GM18507 (cell line): Measurements from ENCODE around the gene RSL24D1.
"Not testable (repeated sequence)": the region's sequence is repeated elsewhere in the genome, so short reads cannot be mapped to it uniquely, and the experiment has no call there.

Source experiments
- DNase-seq: peaks from one replicate; pipeline ENCODE4 v3.0.0; 2011; ENCODE audit warnings: low read depth; ENCODE audit not compliant: insufficient read length; ENCODE audit errors: extremely low spot score
- FAIRE-seq: peaks from 2 replicates; lab custom pipeline; 2011; peaks lifted over from hg19 to GRCh38; lab: Jason Lieb, UNC

The RSL24D1 gene

DNA sequence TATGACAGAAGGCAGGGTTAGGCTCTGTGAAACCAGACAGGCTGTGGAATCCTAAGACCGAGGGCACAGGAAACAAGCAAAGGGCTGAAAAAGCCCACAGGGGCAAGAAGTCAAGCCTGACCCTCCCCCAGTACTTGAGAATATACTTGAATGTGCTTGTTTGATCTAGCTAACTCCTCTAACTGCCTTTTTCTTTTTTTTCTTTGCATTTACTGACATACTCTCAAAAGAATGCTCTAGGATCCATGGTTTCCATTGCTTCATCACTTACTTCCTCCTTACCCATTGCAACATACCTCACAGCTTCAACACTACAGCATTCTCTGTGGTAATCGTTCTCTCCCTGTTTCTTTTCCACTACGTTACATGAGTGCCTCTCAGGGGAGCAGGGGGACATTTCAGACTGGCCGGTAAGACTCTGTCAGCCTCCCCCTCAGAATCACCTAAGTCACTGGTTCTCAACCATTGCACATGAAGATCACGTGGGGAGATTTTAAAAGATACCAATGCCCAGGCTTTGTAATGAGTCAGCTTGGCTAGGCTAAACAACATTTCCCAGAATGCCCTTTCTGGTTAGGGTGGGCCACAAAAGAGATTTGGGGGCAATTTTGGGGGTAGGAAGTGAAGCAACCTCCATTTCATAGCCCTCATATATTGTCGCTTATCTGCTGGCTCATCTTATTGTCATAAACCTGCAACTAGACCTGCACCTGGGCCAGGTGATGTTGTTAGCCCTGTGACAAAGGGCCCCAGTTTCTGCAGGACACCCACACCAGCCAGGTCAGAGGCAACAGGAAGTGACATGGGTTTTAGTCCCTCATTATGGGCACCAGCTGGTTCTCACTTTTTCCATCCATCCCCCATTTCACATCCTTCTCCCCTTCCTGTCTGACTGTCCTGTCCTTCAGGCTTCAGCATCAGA, 24.6 kb upstream of the RSL24D1 start:
- FAIRE-seq = peak; percentile 61
- no peak for DNase-seq

GRCh38 chr15:55220606-55221005, 23.9 kb upstream of the RSL24D1 start:
- DNase-seq (no peak), FAIRE-seq (no peak)

DNA sequence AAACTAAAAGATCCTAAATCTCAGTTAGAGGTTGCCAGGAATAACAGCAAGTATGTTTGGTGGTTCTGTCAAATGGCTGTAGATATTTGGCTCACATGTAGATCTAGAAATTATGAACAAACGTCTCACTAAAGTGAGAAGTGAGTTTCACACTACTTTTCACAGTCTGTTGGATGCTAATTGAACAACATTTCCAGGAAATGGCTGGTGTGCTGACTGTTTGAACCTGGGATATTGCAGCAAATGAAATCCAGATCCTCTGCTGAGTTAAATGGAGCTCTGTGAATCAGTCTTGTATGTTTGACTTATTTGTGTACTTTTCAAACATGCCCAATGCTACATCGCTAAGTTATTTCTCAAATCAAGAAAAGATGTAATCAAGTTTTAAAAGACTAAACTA, 21.3 kb upstream of the RSL24D1 start:
- no peak for FAIRE-seq
- no peak for DNase-seq

DNA sequence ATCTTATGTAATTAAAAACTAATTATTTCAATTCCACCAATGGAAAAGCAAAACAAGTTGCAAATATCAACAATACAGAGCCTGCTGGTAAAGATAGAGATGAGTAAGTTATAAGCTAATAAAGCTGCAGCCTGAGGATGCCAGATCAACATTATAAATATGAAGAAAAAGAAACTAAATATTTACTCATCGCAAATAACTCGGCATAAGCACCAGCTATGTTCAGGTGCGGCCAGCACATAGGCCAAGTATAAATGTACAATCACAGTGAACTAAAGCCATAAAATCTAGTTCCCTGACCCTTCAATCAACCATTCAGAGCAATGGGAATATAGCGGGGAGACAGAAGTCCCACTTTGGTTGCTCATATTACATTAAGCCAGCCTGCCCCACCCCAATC, 7.7 kb upstream of the RSL24D1 start:
- FAIRE-seq (no peak), DNase-seq (no peak)

DNA sequence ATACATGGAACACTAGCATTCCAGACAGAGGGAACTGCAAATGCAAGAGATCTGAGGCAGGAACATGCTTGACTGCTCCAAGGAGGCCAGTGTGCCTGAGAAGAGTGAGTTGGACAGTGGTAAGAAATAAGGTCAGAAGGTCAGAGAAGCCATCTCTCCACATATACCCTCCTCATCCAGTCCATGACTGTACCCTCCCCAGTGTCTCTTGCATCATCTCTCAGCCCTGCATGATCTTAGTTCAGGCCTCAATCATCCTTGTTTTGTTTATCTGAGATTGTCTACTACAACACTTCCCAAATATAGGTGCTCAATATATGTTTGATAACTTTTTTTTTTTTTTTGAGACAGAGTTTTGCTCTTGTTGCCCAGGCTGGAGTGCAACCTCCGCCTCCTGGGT, 5.5 kb upstream of the RSL24D1 start:
- FAIRE-seq (no peak), DNase-seq (no peak)

- DNase-seq = no peak
- no peak for FAIRE-seq
Observed at GRCh38 chr15:55198706-55199105, 2.0 kb upstream of the RSL24D1 start.

DNA sequence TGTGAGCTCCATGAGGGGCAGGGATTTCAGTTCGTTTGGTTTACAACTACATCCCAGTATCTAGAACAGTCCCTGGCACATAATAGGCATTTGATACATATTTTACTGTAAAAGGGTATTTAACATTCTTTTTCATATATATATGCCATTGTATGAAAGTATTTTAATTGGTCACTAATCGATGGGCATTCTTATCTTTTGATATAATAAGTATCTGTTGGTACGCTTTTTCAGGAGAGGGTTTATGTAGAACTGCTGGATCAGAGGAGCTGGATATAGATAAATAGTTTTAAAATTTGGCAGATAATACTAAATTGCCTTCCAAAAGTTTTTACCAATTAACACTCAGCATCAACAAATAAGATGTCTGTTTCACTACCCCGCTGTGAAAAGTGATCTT, 978 bp upstream of the RSL24D1 start:
- FAIRE-seq = no peak

DNA sequence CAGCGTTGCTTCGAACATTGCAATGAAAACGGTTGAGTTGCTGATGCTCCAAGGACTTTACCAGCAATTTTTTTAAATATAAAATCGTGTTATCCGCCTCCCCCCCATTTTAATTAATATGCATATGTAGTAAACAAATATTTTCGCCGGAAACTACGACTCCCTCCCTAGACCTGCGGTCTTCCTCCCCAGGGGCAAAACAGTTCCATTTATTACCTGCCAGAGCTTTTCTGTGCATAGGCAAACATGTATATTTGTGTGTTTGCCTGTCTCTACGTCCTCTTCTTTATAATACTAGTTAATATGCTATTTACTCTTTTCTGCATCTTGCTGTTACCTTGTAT, 593 bp upstream of the RSL24D1 start:
- FAIRE-seq (no peak), DNase-seq (no peak)

More for the DNA sequence above, 978 bp upstream of the RSL24D1 start:
- DNase-seq = no peak

DNA sequence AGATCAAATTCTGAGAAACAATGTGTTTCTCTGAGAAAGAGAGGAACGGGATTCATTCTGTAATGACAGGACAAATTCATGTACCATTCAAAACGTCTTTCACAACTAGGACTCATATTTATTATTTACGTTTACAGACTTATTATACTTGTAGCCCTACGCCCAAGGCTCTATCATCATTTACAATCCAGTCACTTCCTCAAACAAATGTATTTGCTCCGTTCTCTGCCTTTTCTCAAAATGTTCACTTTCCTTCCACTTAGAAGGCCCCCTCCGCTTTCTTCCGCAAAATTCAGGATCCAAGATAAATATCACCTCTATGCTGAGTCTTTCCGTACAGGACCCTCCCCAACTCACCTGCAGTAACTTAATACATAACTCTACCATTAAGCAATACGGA, 745 bp downstream of the RSL24D1 start:
- FAIRE-seq (no peak), DNase-seq (no peak)

DNA sequence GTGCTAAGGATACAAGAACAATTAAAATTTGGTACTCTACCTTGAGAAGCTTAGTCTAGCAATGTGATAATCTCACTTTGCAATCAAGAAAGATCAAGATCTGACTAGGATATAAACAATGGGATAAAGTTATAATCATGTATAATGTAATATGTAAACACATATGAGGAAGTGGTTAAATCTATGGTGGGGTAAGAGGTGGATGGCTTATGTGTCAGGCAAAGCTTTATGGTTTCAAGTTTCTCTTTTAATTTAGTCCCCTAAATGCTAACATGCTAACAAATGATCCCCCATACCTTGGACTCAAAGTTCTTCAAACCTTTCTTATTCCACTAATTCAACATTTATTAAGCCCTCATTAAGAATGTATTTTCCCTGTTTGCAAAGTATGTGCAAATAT, 2.5 kb downstream of the RSL24D1 start:
- DNase-seq (no peak), FAIRE-seq (no peak)

DNA sequence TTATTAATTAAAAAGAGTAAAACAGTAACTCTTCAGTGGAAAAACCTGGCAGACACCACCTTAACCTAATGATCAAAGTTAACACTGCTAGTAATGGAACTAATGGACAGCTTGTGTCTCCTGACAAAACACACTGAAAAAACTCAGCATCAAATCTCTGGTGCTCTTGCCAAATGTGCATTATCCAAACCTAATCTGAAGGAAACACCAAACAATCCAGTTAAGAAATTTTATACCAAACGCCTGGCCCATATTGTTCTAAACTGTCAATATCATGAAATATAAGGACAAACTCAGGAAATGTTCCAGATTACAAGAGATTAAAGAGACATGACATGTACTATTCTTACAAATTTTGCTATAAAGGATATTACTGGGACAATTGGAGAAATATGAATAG, 10.4 kb downstream of the RSL24D1 start:
- FAIRE-seq (no peak), DNase-seq (no peak)

GRCh38 chr15:55183679-55184078, 13.1 kb downstream of the RSL24D1 start:
- DNase-seq (no peak), FAIRE-seq (no peak)

DNA sequence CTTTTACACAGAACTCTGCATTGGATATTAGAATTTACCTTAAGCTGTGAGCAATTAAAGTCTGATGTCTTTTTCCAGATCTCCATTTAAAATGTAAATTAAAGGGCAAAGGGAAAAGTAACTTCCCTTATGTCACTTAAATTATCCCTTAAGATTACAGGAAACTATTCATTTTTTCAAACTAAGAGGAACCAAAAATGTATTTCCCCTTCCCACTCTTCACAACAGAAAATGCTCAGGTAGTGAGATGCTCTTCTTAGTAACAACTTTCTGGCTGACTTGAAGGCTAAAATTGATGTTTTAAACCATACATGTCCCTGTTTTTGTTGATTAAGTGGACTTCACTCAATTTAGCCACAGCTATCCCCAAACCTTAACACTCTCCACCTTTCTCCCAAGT, 17.6 kb downstream of the RSL24D1 start:
- no peak for FAIRE-seq

GRCh38 chr15:55170361-55170760, 26.4 kb downstream of the RSL24D1 start:
- DNase-seq (no peak), FAIRE-seq (no peak)

More for the DNA sequence above, 17.6 kb downstream of the RSL24D1 start:
- DNase-seq = no peak

DNA sequence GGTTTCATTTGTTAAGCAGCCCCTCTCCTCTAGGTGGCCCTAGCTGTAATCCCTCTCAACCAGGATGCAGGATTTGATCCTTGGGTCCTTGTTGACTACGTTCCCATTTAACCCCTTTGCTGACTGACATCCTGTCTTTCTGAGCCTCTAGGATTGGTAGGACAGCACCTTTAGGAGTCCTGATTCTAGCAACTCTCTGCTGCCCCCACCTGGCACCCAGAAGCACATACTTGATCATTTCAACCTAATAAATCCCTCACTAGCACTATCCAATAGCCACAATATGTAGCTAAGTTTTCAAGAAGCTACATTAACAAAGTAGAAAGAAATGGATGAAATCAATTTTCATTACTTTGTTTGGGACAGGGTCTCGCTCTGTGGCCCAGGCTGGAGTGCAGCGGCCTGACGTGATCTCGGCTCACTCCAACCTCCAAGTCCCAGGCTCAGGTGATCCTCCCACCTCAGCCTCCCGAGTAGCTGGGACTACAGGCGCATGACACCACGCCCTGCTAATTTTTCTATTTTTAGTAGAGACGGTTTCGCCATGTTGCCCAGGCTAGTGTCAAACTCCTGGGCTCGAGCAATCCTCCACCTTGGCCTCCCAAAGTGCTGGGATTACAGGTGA, 28.3 kb downstream of the RSL24D1 start:
- DNase-seq (peak; percentile 28), FAIRE-seq (peak; percentile 80)

- no peak for DNase-seq
- no peak for FAIRE-seq
Observed at GRCh38 chr15:55164284-55164683, 32.5 kb downstream of the RSL24D1 start.

DNA sequence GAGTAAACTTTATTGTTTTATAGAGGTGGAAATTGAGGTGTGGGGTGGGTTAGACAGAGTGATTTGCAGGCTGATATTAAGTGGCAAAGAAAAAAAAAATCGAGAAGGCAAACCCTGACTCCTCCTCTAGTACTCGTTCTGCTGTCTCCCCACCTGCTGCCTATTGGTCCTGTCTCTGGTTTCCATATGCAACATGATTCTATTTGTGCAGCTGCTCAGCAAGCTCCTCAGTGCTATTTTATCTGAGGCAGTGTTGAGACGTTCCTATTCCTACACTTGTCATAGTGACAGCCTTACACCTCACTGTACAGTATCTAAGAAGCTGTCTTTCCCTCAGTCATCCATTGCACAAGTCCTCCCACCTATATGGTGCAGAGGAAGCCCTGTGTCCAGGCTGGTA, 45.1 kb downstream of the RSL24D1 start:
- FAIRE-seq (no peak), DNase-seq (no peak)

GRCh38 chr15:55143132-55143531, 53.6 kb downstream of the RSL24D1 start:
- FAIRE-seq, DNase-seq: not testable (repeated sequence)

DNA sequence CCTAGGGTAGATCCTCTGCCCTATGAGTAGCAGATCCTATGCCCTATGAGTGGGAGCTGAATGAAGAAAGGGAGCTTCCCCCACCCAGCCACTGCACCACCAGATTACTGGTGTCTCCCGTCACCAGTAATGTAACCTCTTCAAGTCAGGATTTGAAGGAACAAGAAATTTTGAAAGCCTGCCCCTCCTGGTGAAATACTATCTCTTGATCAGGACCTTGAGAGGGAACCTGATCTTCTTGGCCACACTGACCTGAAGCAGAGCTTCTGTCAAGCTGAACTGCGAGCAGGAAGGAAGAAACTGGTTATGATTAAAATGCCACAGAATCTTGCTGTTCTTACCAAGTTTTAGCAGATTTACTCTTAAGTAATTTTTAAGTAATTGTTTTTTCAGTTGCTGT, 62.8 kb downstream of the RSL24D1 start:
- DNase-seq (no peak), FAIRE-seq (no peak)

DNA sequence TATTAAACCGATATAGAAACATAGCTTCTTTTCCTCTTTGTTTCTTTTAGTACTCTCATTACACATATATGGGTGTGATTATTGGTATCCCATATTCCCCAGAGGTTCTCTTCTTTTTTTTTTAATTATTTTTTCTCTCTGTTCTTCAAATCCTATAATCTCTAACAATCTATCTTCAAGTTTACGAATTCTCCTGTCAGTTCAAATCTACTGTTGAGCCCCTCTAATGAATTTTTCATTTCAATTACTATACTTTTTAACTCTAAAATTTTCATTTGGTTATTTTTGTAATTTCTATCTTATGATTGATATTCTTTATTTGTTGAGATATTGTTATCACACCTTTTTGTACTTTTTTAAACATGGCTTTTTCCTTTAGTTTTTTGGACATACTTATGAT, 64.1 kb downstream of the RSL24D1 start:
- DNase-seq (no peak), FAIRE-seq (no peak)
